HepG2 (cell line): ENCODE results near the gene INTS4. TPM values are rescaled to one million over a fixed set of nuclear protein-coding genes. Genes with fewer than 3 reads are reported as not detected.

Experiments used
- ATF1 ChIP-seq: IDR thresholded peaks from 2 replicates; pipeline ENCODE4 v1.6.1; 2016; ENCODE audit warnings: mild to moderate bottlenecking, control low read depth
- CHD2 ChIP-seq: IDR thresholded peaks from 2 replicates; pipeline ENCODE4 v1.6.1; 2011; ENCODE audit warnings: low read depth, low read length, improper control_type of control experiment
- FOSL2 ChIP-seq: sonication (generic); formaldehyde crosslinking; IDR thresholded peaks from 2 replicates; pipeline ENCODE4 v1.4.0; 2020; ENCODE audit warnings: missing genetic modification reagents
- HOXA3 ChIP-seq: sonication (generic); formaldehyde crosslinking; IDR thresholded peaks from 2 replicates; pipeline ENCODE4 v1.5.0; 2020; ENCODE audit warnings: missing genetic modification reagents
- IRX3 ChIP-seq: sonication (generic); formaldehyde crosslinking; IDR thresholded peaks from 2 replicates; pipeline ENCODE4 v1.8.1; 2023; ENCODE audit warnings: mild to moderate bottlenecking, low read depth, missing genetic modification reagents, borderline replicate concordance
- KDM3A ChIP-seq: IDR thresholded peaks from 2 replicates; pipeline ENCODE4 v1.6.1; 2018; ENCODE audit warnings: low read depth, missing compliant biosample characterization
- NFKBIZ ChIP-seq: IDR thresholded peaks from 2 replicates; pipeline ENCODE4 v1.6.1; 2018; ENCODE audit warnings: missing genetic modification reagents, missing compliant biosample characterization
- PPARG ChIP-seq: conservative IDR thresholded peaks from 2 replicates; pipeline ENCODE4 v1.6.1; 2016; ENCODE audit warnings: missing biosample characterization, missing genetic modification reagents
- SAFB2 ChIP-seq: sonication (generic); formaldehyde crosslinking; IDR thresholded peaks from 2 replicates; pipeline ENCODE4 v1.5.1; 2020; ENCODE audit warnings: missing genetic modification reagents, low read depth, mild to moderate bottlenecking, borderline replicate concordance
- SMYD3 ChIP-seq: sonication (generic); formaldehyde crosslinking; IDR thresholded peaks from 2 replicates; pipeline ENCODE4 v1.8.1; 2023; ENCODE audit warnings: mild to moderate bottlenecking, missing genetic modification reagents
- SP1 ChIP-seq, 2 experiments: fragments of 450-650 bp in 1 of 2; sonication (generic) in 1 of 2; formaldehyde crosslinking in 1 of 2; IDR thresholded peaks; 2 replicates each; pipeline versions ENCODE4 v1.4.0 to v1.6.1; 2016 to 2020; ENCODE audit warnings: missing genetic modification reagents in 1 of 2
- SP140L ChIP-seq: sonication (generic); formaldehyde crosslinking; IDR thresholded peaks from 2 replicates; pipeline ENCODE4 v1.4.0; 2020; ENCODE audit warnings: missing genetic modification reagents, borderline replicate concordance
- WIZ ChIP-seq: sonication (generic); formaldehyde crosslinking; IDR thresholded peaks from 2 replicates; pipeline ENCODE4 v1.5.1; 2020; ENCODE audit warnings: mild to moderate bottlenecking, missing genetic modification reagents
- YY1 ChIP-seq: IDR thresholded peaks from 2 replicates; pipeline ENCODE4 v1.6.1; 2011; ENCODE audit warnings: low read length, low read depth, moderate library complexity, mild to moderate bottlenecking; ENCODE audit not compliant: insufficient read depth, insufficient replicate concordance
- ZKSCAN1 ChIP-seq: fragments of 150-350 bp; IDR thresholded peaks from 2 replicates; pipeline ENCODE4 v1.6.1; 2014; ENCODE audit warnings: low read length
- ZNF567 ChIP-seq: sonication (generic); formaldehyde crosslinking; IDR thresholded peaks from 2 replicates; pipeline ENCODE4 v1.8.1; 2023; ENCODE audit warnings: mild to moderate bottlenecking, missing genetic modification reagents, borderline replicate concordance
- ZNF724P ChIP-seq: sonication (generic); formaldehyde crosslinking; IDR thresholded peaks from 2 replicates; pipeline ENCODE4 v1.8.0; 2022; ENCODE audit warnings: missing genetic modification reagents, borderline replicate concordance
- polyA plus RNA-seq, 8 experiments: library from polyadenylated mRNA; depleted of rRNA in 3 of 8; stranded (reverse) in 7 of 8; unstranded in 1 of 8; fragments of >200 nt; fragmentation: Illumina TruSeq in 4 of 8; extraction: Trizol in 4 of 8; gene quantifications; 2 replicates each; pipeline versions ENCODE4 v1.2.1 to v1.2.3, GENCODE V29; 2011 to 2016; ENCODE audit warnings: low read depth in 4 of 8, missing spikeins in 1 of 8, mixed read lengths in 1 of 8; ENCODE audit not compliant: insufficient read depth in 1 of 8
- total RNA-seq, 5 experiments: library from RNA; depleted of rRNA; stranded (reverse); fragments of >200 nt; fragmentation: Illumina TruSeq; extraction: Trizol; gene quantifications; 2 replicates each; pipeline ENCODE4 v1.2.3, GENCODE V29; 2016; ENCODE audit warnings: low read depth in 1 of 5
- TF ChIP-seq, protein P1 (sequence below): IDR thresholded peaks from 2 replicates; pipeline ENCODE4 v1.6.1; 2016; ENCODE audit warnings: mild to moderate bottlenecking
- TF ChIP-seq, protein P2 (sequence below): IDR thresholded peaks from 2 replicates; pipeline ENCODE4 v1.6.1; 2012; ENCODE audit warnings: inconsistent platforms
- TF ChIP-seq, protein P3 (sequence below): sonication (generic); formaldehyde crosslinking; IDR thresholded peaks from 2 replicates; pipeline ENCODE4 v1.5.1; 2020; ENCODE audit warnings: mild to moderate bottlenecking, moderate library complexity, missing genetic modification reagents
- TF ChIP-seq, protein P4 (sequence below): sonication (generic); formaldehyde crosslinking; IDR thresholded peaks from 2 replicates; pipeline ENCODE4 v1.5.0; 2020; ENCODE audit warnings: mild to moderate bottlenecking, missing genetic modification reagents, borderline replicate concordance
- TF ChIP-seq, protein P5 (sequence below): sonication (generic); formaldehyde crosslinking; IDR thresholded peaks from 2 replicates; pipeline ENCODE4 v1.4.0; 2020; ENCODE audit warnings: mild to moderate bottlenecking, missing genetic modification reagents

Gene INTS4
- total and polyA plus RNA-seq, 2 of the 13 experiments (the other 11 are each of a cell fraction or from before 2014, with no cell fraction given): 37.3 to 44.8 TPM

DNA sequence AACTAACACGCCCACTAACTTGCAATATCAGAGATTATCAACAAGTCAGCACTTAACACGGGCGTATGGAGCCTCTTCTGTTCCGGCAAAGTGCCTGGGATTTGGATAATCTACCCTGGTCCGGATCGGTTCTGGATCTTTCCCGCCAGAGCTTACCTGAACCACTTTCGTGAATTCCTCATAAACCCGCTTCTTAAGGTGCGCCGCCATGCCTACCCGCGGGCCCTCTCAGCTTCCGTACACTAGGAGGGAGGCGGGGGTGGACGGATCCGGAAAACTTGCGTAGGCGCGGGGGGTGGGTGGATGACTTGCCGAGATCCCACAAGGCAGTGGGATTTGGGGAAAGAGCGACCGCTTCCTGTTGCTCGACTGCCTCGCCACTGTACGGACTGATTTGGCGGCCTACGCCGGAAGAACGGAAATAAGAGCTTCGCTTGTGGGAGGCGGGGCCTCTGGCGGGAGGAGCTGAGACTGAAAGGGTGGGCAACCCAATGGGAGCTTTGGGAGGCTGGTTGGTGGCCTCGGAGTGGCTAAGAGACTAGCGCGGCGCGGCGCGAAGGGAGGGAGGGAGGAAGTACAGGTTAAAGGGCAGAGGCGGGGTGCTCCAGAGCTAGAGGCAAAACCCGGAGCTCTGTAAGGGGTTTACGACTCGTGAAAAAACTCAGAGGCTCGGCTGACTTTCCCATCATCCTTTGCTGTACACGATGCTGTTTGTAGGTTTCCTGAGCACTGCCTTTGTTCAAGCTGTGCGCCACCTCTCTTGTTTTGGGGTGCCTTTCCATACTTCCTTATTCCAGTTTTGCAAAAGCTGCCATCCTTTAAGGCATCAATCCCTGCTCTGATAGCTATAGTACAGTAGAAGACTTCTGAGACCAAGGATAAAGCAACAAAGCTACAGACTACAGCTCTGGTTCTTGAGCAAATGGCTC lies at the start of gene INTS4 (continued):
- TF ChIP-seq SP1 (IDR thresholded peaks at IDR 0.05) (no peak), SP1 (CRISPR knock-in tag; IDR thresholded peaks at IDR 0.05) (peak; percentile 58), WIZ (CRISPR knock-in tag) (no peak), NFKBIZ (0 out of 2 replicates have a peak, but pooled peaks have one; percentile 28), SAFB2 (CRISPR knock-in tag) (no peak), ZKSCAN1 (no peak), ZNF724P (CRISPR knock-in tag) (peak; percentile 8; the same call in 1 of the 2 replicates), SP140L (CRISPR knock-in tag) (peak; percentile 50; the same call in 1 of the 2 replicates), PPARG (CRISPR knock-in tag) (peak; percentile 87), HOXA3 (CRISPR knock-in tag) (peak; percentile 94), SMYD3 (CRISPR knock-in tag) (no peak), ZNF567 (0 out of 2 replicates have a peak, but pooled peaks have one; percentile 17), ATF1 (CRISPR knock-in tag) (peak; percentile 82), CHD2 (peak; percentile 66), YY1 (peak; percentile 94), KDM3A (CRISPR knock-in tag) (peak; percentile 76; the same call in 1 of the 2 replicates), IRX3 (CRISPR knock-in tag) (no peak), FOSL2 (CRISPR knock-in tag) (peak; percentile 69)
- TF ChIP-seq, protein P1, sequence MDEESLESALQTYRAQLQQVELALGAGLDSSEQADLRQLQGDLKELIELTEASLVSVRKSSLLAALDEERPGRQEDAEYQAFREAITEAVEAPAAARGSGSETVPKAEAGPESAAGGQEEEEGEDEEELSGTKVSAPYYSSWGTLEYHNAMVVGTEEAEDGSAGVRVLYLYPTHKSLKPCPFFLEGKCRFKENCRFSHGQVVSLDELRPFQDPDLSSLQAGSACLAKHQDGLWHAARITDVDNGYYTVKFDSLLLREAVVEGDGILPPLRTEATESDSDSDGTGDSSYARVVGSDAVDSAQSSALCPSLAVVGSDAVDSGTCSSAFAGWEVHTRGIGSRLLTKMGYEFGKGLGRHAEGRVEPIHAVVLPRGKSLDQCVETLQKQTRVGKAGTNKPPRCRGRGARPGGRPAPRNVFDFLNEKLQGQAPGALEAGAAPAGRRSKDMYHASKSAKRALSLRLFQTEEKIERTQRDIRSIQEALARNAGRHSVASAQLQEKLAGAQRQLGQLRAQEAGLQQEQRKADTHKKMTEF (CRISPR knock-in tag): peak; percentile 95
- TF ChIP-seq, protein P2, sequence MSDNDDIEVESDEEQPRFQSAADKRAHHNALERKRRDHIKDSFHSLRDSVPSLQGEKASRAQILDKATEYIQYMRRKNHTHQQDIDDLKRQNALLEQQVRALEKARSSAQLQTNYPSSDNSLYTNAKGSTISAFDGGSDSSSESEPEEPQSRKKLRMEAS: peak; percentile 81
- TF ChIP-seq, protein P3, sequence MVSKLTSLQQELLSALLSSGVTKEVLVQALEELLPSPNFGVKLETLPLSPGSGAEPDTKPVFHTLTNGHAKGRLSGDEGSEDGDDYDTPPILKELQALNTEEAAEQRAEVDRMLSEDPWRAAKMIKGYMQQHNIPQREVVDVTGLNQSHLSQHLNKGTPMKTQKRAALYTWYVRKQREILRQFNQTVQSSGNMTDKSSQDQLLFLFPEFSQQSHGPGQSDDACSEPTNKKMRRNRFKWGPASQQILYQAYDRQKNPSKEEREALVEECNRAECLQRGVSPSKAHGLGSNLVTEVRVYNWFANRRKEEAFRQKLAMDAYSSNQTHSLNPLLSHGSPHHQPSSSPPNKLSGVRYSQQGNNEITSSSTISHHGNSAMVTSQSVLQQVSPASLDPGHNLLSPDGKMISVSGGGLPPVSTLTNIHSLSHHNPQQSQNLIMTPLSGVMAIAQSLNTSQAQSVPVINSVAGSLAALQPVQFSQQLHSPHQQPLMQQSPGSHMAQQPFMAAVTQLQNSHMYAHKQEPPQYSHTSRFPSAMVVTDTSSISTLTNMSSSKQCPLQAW: peak; percentile 13
- TF ChIP-seq, protein P4, sequence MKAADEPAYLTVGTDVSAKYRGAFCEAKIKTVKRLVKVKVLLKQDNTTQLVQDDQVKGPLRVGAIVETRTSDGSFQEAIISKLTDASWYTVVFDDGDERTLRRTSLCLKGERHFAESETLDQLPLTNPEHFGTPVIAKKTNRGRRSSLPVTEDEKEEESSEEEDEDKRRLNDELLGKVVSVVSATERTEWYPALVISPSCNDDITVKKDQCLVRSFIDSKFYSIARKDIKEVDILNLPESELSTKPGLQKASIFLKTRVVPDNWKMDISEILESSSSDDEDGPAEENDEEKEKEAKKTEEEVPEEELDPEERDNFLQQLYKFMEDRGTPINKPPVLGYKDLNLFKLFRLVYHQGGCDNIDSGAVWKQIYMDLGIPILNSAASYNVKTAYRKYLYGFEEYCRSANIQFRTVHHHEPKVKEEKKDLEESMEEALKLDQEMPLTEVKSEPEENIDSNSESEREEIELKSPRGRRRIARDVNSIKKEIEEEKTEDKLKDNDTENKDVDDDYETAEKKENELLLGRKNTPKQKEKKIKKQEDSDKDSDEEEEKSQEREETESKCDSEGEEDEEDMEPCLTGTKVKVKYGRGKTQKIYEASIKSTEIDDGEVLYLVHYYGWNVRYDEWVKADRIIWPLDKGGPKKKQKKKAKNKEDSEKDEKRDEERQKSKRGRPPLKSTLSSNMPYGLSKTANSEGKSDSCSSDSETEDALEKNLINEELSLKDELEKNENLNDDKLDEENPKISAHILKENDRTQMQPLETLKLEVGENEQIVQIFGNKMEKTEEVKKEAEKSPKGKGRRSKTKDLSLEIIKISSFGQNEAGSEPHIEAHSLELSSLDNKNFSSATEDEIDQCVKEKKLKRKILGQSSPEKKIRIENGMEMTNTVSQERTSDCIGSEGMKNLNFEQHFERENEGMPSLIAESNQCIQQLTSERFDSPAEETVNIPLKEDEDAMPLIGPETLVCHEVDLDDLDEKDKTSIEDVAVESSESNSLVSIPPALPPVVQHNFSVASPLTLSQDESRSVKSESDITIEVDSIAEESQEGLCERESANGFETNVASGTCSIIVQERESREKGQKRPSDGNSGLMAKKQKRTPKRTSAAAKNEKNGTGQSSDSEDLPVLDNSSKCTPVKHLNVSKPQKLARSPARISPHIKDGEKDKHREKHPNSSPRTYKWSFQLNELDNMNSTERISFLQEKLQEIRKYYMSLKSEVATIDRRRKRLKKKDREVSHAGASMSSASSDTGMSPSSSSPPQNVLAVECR: peak; percentile 88
- TF ChIP-seq, protein P5, sequence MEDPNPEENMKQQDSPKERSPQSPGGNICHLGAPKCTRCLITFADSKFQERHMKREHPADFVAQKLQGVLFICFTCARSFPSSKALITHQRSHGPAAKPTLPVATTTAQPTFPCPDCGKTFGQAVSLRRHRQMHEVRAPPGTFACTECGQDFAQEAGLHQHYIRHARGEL: no peak
